H1 (cell line): ENCODE results near the gene BLNK. TPM values are rescaled to one million over a fixed set of nuclear protein-coding genes. Genes with fewer than 3 reads are reported as not detected.

Source experiments
- FOSL1 ChIP-seq: IDR thresholded peaks from 2 replicates; pipeline ENCODE4 v1.6.1; 2011; ENCODE audit warnings: mild to moderate bottlenecking, low read depth, low read length, moderate library complexity; ENCODE audit not compliant: insufficient read depth
- GABPA ChIP-seq: IDR thresholded peaks from 2 replicates; pipeline ENCODE4 v1.6.1; 2011; ENCODE audit warnings: mild to moderate bottlenecking, low read length, moderate library complexity, borderline replicate concordance; ENCODE audit not compliant: insufficient read depth
- POLR2A ChIP-seq, 2 experiments: IDR thresholded peaks; 1 replicate in 1 of 2; 2 replicates in 1 of 2; pipeline ENCODE4 v1.6.1; 2011; ENCODE audit warnings: low read depth in 2 of 2, low read length in 2 of 2, mild to moderate bottlenecking in 2 of 2; ENCODE audit errors: control extremely low read depth in 1 of 2
- TBP ChIP-seq: IDR thresholded peaks from 2 replicates; pipeline ENCODE4 v1.6.1; 2011; ENCODE audit warnings: low read depth, low read length, improper control_type of control experiment
- polyA plus RNA-seq, 7 experiments: library from polyadenylated mRNA; depleted of rRNA in 3 of 7; stranded (reverse) in 5 of 7; unstranded in 2 of 7; fragments of >200 nt in 5 of 7; fragments of 200-250 nt in 2 of 7; gene quantifications; 1 replicate in 5 of 7; 2 replicates in 1 of 7; 4 replicates in 1 of 7; pipeline versions ENCODE4 v1.2.1 to v1.2.3, GENCODE V29; 2011 to 2013; ENCODE audit warnings: missing spikeins in 2 of 7, mixed read lengths in 2 of 7
- total RNA-seq: library from RNA; stranded (reverse); fragmentation: NEBNext Ultra II Directional; extraction: Animal tissue kit (Norgen Biotek cat#: 25700); gene quantifications from 2 replicates; pipeline ENCODE4 v1.2.1, GENCODE V29; 2021
- TF ChIP-seq, protein P1 (sequence below): fragments of 300-600 bp; sonication (generic); IDR thresholded peaks from 2 replicates; pipeline ENCODE4 v1.7.1; 2012; ENCODE audit warnings: low read length, moderate library complexity, mild to moderate bottlenecking, inconsistent platforms; ENCODE audit not compliant: insufficient replicate concordance
- TF ChIP-seq, protein P2 (sequence below): IDR thresholded peaks from 2 replicates; pipeline ENCODE4 v1.6.1; 2011; ENCODE audit warnings: low read length, improper control_type of control experiment
- TF ChIP-seq, protein P3 (sequence below): IDR thresholded peaks from 2 replicates; pipeline ENCODE4 v1.6.1; 2012; ENCODE audit warnings: inconsistent platforms
- TF ChIP-seq, protein P4 (sequence below): IDR thresholded peaks from 2 replicates; pipeline ENCODE4 v1.6.1; 2012; ENCODE audit warnings: inconsistent platforms

Gene BLNK
- total and polyA plus RNA-seq, 2 of the 8 experiments (the other 6 are each of a cell fraction or from before 2014, with no cell fraction given) = not detected

DNA sequence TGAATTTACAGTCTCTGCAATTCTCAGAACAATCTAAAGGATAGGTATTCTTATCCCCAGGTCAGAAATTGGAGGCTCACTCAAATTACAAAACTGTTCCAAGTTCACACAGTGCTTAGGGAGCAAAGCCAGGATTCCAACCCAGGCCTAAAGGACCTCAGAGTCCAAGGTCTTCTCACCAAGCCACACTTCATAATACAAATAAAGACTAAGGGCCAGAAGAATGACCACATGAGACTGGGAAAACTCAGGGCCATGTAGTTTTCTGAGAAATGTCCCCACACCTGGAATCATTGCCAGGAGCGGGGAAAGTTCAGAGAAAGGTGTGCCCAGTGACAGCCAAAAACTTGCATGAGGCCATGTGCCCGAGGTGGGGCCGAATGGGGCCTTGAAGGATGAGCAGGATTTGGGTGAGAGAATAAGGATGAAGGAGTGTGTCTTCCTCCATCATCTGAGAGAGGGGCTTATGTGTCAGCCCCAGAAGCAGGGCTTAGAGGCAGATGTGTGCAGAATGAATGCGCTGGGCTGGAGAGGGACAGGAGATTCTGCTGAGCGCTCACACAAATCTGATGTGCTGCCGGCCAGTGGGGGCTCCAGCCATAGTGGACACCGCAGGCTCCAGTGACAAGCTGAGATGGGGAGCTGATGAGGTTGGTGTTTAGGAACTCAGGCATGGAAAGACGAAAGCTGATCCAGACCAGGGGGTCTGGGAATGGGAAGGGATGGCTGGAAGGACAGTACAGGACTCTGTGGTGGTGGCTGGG, 35.9 kb downstream of the BLNK start (continued):
- TF ChIP-seq, protein P1, sequence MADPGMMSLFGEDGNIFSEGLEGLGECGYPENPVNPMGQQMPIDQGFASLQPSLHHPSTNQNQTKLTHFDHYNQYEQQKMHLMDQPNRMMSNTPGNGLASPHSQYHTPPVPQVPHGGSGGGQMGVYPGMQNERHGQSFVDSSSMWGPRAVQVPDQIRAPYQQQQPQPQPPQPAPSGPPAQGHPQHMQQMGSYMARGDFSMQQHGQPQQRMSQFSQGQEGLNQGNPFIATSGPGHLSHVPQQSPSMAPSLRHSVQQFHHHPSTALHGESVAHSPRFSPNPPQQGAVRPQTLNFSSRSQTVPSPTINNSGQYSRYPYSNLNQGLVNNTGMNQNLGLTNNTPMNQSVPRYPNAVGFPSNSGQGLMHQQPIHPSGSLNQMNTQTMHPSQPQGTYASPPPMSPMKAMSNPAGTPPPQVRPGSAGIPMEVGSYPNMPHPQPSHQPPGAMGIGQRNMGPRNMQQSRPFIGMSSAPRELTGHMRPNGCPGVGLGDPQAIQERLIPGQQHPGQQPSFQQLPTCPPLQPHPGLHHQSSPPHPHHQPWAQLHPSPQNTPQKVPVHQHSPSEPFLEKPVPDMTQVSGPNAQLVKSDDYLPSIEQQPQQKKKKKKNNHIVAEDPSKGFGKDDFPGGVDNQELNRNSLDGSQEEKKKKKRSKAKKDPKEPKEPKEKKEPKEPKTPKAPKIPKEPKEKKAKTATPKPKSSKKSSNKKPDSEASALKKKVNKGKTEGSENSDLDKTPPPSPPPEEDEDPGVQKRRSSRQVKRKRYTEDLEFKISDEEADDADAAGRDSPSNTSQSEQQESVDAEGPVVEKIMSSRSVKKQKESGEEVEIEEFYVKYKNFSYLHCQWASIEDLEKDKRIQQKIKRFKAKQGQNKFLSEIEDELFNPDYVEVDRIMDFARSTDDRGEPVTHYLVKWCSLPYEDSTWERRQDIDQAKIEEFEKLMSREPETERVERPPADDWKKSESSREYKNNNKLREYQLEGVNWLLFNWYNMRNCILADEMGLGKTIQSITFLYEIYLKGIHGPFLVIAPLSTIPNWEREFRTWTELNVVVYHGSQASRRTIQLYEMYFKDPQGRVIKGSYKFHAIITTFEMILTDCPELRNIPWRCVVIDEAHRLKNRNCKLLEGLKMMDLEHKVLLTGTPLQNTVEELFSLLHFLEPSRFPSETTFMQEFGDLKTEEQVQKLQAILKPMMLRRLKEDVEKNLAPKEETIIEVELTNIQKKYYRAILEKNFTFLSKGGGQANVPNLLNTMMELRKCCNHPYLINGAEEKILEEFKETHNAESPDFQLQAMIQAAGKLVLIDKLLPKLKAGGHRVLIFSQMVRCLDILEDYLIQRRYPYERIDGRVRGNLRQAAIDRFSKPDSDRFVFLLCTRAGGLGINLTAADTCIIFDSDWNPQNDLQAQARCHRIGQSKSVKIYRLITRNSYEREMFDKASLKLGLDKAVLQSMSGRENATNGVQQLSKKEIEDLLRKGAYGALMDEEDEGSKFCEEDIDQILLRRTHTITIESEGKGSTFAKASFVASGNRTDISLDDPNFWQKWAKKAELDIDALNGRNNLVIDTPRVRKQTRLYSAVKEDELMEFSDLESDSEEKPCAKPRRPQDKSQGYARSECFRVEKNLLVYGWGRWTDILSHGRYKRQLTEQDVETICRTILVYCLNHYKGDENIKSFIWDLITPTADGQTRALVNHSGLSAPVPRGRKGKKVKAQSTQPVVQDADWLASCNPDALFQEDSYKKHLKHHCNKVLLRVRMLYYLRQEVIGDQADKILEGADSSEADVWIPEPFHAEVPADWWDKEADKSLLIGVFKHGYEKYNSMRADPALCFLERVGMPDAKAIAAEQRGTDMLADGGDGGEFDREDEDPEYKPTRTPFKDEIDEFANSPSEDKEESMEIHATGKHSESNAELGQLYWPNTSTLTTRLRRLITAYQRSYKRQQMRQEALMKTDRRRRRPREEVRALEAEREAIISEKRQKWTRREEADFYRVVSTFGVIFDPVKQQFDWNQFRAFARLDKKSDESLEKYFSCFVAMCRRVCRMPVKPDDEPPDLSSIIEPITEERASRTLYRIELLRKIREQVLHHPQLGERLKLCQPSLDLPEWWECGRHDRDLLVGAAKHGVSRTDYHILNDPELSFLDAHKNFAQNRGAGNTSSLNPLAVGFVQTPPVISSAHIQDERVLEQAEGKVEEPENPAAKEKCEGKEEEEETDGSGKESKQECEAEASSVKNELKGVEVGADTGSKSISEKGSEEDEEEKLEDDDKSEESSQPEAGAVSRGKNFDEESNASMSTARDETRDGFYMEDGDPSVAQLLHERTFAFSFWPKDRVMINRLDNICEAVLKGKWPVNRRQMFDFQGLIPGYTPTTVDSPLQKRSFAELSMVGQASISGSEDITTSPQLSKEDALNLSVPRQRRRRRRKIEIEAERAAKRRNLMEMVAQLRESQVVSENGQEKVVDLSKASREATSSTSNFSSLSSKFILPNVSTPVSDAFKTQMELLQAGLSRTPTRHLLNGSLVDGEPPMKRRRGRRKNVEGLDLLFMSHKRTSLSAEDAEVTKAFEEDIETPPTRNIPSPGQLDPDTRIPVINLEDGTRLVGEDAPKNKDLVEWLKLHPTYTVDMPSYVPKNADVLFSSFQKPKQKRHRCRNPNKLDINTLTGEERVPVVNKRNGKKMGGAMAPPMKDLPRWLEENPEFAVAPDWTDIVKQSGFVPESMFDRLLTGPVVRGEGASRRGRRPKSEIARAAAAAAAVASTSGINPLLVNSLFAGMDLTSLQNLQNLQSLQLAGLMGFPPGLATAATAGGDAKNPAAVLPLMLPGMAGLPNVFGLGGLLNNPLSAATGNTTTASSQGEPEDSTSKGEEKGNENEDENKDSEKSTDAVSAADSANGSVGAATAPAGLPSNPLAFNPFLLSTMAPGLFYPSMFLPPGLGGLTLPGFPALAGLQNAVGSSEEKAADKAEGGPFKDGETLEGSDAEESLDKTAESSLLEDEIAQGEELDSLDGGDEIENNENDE = no peak
- TF ChIP-seq GABPA (no peak), TBP (no peak), FOSL1 (no peak), POLR2A (IDR thresholded peaks at IDR 0.05; ENCODE audit: control extremely low read depth in 1 of 2, low read depth in 2 of 2, low read length in 2 of 2) (no peak)
- TF ChIP-seq, protein P2, sequence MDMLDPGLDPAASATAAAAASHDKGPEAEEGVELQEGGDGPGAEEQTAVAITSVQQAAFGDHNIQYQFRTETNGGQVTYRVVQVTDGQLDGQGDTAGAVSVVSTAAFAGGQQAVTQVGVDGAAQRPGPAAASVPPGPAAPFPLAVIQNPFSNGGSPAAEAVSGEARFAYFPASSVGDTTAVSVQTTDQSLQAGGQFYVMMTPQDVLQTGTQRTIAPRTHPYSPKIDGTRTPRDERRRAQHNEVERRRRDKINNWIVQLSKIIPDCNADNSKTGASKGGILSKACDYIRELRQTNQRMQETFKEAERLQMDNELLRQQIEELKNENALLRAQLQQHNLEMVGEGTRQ = no peak
- TF ChIP-seq, protein P3, sequence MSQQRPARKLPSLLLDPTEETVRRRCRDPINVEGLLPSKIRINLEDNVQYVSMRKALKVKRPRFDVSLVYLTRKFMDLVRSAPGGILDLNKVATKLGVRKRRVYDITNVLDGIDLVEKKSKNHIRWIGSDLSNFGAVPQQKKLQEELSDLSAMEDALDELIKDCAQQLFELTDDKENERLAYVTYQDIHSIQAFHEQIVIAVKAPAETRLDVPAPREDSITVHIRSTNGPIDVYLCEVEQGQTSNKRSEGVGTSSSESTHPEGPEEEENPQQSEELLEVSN = no peak
- TF ChIP-seq, protein P4, sequence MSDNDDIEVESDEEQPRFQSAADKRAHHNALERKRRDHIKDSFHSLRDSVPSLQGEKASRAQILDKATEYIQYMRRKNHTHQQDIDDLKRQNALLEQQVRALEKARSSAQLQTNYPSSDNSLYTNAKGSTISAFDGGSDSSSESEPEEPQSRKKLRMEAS = no peak
